Colon (tissue), 2 donors: ENCODE measurements around the gene LCNL1.

Experiments
- FAIRE-seq: peaks from 2 replicates; lab custom pipeline; 2012; peaks lifted over from hg19 to GRCh38; lab: Jason Lieb, UNC
- donor health status: control.
- donor health status: control.

Gene LCNL1

DNA sequence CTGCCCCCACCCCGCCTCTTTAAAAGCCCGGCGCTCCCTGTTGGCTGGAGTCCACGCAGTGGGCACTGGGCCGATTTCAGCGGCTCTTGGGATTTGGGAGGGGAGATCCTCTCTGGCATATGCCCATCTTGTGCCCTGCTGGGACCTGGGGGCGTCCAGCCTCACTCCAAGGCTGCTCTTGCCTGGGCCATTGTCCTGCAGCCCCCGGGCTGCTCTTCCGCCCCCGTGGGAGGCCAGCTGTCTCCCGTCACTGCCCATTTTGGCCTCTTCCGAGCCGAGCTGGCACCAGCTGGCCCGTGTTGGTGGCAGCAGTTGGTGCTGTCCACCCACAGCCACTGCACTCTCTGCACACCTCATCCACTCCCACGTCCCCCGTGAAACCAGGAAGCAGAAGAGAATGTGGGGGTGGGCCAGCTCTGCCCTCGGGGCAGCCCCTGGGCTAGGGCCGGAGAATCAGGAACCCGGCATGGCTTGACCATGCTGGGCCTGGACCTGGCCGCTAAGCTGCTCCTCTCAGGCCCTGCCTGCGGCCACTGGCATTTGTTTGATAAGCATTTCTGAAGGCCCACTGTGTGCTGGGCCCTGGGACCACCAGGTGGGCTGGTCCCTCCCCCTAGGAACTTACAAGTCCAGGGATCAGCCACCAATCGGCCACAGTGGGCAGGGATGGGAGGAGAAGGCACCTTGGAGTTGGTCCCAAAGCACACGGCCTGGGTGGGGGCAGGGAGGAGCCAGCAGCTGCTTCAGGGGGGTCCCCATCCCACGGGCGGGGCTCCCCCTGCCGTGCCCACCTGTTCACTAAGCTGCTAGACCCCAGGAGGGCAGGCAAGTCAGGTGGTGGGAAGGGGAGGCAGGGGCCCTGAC lies 35.5 kb upstream of the LCNL1 start:
- no peak for FAIRE-seq

DNA sequence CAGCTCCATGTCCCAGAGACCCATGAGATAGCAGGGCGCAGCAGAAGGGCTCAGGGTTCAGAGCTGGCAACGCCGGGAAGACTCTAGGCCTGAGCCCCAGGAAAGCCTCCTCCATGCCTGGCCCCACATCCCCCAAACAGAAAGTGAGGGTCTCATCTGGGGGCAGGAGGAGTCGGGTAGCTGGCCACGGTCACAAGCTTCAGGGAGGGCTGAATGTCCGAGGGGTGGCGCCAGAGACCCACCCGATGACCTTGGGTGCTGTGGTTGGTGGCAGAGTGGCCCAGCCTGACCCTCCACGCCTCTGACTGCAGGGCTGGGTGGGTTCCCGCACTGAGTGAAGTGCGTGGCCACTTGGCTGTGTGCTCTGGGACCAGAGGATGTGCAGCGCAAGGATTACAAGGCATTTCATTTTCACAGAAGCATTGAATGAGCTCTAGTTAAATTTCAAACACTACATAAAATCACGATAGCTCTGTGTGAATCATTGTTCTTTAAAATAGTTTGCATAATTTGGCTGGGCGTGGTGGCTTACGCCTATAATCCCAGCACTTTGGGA lies 34.8 kb upstream of the LCNL1 start:
- FAIRE-seq, result no peak

DNA sequence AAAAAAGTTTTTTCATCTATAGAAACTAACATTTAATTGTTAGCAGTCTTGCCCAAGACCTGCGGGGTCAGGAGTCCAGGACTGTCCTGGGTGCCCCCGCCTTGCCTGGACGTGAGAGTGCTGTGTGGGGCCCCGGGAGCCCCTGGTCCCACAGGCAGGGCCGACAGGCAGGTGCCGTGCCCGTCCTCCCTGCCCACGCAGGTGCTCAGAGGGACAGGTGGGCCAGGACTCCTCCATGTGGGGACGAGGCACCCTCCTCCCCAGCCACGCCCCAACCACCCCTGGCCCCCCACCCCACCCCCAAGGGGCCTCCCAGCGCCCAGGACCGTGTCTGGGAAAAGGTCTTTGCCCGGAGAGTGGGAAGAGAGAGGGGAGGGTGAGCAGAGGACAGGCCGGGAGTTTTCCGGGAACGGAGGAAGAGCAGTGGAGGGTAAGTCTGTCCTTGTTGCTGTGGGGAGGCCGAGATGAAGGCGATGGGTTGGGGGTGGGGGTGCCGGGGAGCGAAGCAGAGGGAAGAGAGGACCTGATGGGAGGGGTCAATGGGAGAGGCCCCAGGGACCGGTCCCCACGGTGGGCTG lies 33.5 kb upstream of the LCNL1 start:
- FAIRE-seq, result no peak

DNA sequence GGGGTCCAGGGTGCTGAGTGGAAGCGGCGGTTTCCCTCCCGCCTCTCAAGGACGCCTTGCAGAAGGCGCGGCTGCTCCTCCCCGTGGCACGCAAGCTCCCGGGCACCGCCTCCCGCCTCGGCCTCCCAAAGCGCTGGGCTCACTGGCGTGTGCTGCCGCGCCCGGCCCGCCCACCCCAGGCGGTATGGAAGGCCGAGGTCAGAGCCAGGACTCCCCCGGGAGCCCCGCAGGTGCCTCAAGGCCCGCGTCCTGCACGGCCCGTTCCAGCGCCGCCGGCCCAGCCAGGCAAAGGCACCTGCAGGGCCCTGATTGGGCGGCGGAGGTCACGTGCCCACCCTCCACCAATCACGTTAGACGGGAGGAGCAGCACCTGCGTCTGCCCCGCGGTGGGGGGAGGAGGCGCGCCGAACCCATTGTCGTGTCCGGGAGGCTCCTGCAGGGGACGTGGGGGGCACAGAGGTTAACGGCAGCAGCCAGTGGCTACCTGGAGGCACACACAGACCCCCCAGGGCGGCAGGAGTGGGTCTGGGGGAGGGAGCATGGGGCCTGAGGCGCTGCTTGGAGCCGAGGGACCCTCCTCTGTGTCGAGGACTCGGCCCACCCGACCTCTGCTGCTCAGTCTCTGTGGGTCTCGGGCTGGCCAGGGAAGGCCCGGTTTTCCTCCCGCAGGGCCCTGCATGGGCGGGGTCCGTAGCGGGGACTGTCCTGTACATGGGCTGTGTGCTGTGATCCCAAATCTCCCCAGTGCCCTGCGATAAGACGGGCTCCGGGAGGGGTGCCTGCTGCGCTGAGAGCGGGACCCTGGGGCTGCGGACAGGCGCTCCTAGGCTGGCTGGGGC lies 32.8 kb upstream of the LCNL1 start:
- FAIRE-seq, result no peak

DNA sequence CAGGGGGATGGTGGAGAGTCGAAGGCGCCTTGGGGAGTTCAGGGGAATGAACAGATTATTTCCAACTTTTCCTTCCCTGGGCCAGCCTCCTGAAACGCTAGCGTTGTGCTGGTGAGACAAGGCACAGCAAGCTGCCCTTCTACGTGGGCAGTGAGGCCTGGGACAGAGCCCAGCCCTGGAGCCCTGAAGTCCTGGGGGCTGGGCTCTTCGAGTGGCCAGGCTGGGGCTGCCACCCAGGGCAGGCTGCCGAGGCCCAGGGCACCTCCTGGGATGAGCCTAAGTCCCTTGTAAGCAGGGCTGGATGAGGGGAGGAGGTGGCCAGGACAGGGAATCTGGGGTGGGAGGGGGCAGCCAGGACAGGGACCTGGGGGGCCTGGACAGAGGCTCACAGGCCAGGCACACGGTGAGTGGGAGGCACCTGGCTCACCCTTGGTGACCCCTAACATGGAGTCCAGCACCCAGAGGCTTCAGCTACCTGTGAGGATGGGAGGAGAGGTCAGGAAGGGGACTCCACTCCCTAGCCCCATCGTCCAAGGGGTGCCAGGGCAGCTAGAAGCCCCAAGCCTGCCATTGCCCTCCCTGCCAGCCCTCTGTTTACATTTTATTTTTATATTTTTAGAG lies 32.0 kb upstream of the LCNL1 start:
- no peak for FAIRE-seq

DNA sequence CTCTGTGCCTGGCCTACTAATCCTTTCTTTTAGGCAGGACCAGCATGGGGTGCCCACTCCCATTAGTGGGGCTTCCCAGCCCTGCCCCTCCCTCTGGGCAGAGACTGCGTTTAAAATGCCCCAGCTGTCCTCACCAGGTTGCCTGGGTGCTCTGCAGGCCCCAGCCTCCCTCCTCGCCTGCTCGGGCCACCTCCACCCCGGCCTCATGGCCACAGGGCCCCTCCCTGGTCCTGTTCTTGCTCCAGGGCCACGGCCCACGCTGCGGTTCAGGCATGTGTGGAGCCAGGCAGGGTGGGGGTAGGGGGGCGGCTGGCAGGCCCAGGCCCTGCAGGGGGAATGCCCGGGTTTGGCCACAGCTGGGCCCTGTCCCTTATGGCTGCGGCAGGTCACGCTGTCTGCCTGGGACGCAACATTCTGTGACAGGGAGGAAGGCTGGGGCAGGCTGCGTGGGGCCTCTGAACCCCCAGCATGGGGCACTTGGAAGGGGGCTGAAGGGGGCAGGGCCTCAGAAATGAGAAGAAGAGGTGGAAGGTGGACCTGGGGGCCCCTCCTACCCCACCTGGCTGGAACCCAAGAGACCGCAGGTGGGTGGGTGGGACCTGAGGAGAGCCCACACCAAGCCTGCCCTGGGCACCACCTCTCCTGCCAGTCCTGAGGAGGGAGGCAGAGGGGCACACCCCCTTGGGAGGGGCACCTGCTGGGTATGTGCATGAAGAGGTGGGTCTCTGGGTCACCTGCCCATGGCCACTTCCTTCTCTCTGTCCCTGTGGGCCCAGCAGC lies 31.1 kb upstream of the LCNL1 start, which contains the start of gene LCN12:
LCN12 (plus strand) TSS at position 733 of the 780 bp plus-strand sequence. CDS start 55 bp downstream, outside the sequence.
- no peak for FAIRE-seq

DNA sequence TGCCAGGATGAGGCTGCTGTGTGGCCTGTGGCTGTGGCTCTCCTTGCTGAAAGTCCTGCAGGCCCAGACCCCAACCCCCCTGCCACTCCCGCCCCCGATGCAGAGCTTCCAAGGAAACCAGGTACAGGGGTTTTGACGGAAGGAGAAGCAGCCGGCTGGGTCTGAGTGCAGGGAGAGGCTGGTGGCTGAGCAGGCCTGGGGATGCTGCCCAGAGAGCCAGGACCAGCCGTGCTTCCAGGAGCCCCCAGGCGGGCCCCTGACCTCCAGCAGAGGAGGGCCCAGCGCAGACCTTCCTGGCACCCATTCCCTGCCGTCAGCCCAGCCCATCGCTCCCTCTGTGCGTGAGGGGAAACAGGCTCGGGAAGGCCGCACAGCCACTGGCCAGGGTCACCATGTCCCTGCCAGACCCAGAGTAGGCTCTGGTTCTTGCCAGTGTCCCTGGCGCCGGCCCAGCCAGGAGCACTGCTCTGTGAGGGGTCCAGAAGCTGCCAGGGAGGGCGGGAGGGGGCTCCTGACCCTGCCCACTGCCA lies 30.4 kb upstream of the LCNL1 start:
- FAIRE-seq, result no peak

- FAIRE-seq, result no peak
Observed at GRCh38 chr9:136952876-136953770, 29.7 kb upstream of the LCNL1 start.

DNA sequence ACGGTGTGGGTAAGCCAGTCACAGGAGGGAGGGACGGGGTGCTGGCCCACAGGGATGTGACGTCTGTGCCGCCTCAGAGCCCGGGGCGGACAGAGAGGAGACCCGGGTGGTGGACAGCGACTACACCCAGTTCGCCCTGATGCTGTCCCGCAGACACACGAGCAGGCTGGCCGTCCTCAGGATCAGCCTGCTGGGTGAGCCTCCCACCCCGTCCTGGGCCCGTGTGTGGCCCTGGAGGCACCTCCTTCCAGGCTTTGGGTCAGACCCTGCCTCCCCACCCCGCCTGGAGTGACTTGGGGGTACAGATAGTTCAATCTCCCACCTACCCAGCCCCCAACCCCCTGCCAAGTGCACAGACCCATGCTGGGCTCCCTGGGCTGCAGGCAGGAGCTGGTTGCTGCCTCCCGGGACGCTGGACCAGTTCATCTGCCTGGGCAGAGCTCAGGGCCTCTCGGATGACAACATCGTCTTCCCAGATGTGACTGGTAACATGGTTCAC lies 29.0 kb upstream of the LCNL1 start:
- no peak for FAIRE-seq

- FAIRE-seq, result no peak
Observed at GRCh38 chr9:136954270-136955083, 28.3 kb upstream of the LCNL1 start.

- no peak for FAIRE-seq
Observed at GRCh38 chr9:136955202-136955942, 27.4 kb upstream of the LCNL1 start.

- no peak for FAIRE-seq
Observed at GRCh38 chr9:136955943-136956335, 26.9 kb upstream of the LCNL1 start.

- no peak for FAIRE-seq
Observed at GRCh38 chr9:136956604-136957003, 26.2 kb upstream of the LCNL1 start.

DNA sequence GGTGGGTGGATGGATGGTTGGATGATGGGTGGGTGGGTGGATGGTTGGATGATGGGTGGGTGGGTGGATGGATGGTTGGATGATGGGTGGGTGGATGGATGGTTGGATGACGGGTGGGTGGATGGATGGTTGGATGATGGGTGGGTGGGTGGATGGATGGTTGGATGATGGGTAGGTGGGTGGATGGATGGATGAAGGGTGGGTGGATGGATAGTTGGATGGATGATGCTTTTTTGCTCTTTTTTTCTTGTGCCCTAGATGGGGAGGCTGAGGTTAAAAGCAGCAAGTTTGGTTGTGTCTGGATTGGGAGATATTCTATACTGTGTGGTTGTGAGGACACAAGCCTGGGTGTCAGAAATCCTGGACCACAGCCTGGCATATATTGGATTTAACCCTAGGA lies 25.3 kb upstream of the LCNL1 start:
- FAIRE-seq, result no peak

DNA sequence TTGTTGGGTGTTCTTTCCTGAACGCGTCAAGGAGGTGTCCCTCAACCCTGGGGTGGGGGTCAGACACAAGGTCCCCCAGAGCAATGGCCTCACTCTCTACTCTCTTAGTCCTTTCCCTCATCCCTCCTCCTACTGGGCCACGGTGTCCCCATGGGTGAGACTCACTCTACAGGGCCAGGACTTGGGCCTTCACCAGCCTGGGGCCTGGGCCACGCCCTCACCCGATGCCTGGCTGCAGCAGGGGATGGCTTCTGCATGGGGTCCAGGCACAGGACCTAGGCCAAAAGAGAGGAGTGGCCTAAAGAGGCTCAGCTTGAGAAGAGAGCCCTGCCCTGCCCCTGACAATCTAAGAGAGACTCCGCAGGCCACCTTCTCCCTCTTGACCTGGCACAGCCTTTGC lies 24.9 kb upstream of the LCNL1 start:
- FAIRE-seq, result no peak

DNA sequence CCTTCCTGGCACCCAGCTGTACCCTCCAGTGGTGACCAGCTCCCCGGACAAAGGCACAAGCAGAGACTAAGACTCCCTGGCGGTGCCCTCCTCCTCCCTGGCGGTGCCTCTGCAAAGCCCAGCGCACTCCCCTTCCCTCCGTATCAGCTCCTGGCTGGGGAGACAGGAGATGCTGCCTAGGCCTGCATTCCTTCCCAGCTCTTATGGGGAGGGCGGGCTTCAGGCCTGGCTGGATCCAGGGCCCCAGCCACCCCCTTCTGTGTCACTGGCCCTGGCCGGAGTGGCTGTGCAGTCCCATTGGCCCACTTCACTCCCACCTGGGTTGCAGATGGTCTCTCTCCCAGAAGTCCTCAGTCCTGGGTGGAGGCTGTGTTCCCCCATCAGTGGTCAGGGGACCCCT lies 24.3 kb upstream of the LCNL1 start:
- no peak for FAIRE-seq

DNA sequence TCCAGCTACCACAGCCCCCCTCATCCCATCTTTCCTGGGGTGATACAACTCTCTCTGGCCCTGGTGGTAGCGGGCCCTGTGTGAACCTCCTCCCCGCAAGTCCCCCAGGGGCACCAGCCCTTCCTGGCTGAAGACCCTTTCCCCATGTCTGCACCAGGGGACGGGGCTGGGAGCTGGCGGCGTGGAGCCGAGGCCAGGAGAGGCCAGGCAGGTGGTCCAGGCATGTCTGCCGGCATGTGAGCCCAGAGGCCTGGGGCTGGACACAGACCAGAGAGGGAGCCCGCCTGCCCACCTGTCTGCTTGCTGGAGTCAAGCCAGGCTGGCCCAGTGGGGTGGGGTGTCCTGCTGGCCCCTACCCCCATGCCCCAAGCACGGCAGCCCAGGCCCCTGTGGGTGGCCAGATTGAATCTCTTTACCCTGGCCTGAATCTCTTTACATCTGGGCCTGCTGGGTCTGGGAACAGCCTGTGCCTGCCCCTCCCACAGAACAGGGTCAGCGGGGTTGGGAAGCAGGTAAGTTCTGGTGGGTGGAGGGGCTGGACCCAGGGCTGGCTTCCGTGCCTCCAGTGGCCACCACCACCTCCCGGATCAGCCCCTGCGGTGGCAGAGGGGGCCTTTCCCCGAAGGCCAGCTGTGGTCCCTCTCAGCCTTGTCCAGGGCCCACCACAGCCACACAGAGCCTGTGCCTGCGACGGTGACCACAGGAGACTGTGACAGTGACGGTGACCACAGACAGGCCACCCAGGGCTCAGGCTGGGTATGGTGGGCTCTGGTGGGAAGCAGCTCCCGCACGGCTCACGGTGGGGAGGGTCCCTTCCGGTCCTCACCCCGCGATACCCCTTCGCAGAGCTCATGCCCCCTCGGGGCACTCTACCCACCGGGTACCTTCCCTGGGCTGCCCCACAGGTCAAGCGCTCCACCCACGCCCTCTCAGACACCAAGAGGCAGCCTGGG lies 23.6 kb upstream of the LCNL1 start:
- FAIRE-seq, result no peak
